Spleen (tissue), 7 donors: ENCODE measurements around the gene NCS1.

Source experiments
- POLR2A ChIP-seq, 3 donors: fragments of 450-650 bp; IDR thresholded peaks; one replicate each; pipeline ENCODE4 v1.5.1; 2017; ENCODE audit warnings: antibody characterized with exemption in 3 of 3, mild to moderate bottlenecking in 1 of 3
- POLR2AphosphoS5 ChIP-seq, 3 donors: sonication (generic); formaldehyde crosslinking; IDR thresholded peaks; one replicate each; pipeline ENCODE4 v1.5.1; 2017; ENCODE audit warnings: antibody characterized with exemption in 3 of 3
- TF ChIP-seq, protein P1 (sequence below), 11 experiments: fragments of 200-600 bp in 7 of 11; fragments of 450-650 bp in 4 of 11; sonication (generic) in 4 of 11; IDR thresholded peaks in 8 of 11; conservative IDR thresholded peaks in 3 of 11; 1 replicate in 7 of 11; 2 replicates in 4 of 11; pipeline versions ENCODE4 v1.4.0 to v1.8.0; 2016 to 2021; ENCODE audit warnings: antibody characterized with exemption in 11 of 11, inconsistent platforms in 4 of 11, mild to moderate bottlenecking in 1 of 11
- donor health status: DM: no; HTN: no; CAD: no; lungs with moderate emphysema.
- donor health status: DM: no; HTN: no; CAD: no.
- donor health status: DM: no; HTN: no; CAD: no.

- TF ChIP-seq, protein P1, sequence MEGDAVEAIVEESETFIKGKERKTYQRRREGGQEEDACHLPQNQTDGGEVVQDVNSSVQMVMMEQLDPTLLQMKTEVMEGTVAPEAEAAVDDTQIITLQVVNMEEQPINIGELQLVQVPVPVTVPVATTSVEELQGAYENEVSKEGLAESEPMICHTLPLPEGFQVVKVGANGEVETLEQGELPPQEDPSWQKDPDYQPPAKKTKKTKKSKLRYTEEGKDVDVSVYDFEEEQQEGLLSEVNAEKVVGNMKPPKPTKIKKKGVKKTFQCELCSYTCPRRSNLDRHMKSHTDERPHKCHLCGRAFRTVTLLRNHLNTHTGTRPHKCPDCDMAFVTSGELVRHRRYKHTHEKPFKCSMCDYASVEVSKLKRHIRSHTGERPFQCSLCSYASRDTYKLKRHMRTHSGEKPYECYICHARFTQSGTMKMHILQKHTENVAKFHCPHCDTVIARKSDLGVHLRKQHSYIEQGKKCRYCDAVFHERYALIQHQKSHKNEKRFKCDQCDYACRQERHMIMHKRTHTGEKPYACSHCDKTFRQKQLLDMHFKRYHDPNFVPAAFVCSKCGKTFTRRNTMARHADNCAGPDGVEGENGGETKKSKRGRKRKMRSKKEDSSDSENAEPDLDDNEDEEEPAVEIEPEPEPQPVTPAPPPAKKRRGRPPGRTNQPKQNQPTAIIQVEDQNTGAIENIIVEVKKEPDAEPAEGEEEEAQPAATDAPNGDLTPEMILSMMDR (IDR thresholded peaks at IDR 0.05 in 8 of 11, conservative IDR thresholded peaks at IDR 0.05 in 3 of 11): no peak
- no peak for TF ChIP-seq POLR2A (IDR thresholded peaks at IDR 0.05)
- TF ChIP-seq POLR2AphosphoS5 (IDR thresholded peaks at IDR 0.05): no peak
Observed at GRCh38 chr9:130186051-130186450, 13.8 kb downstream of the NCS1 start.
